HG03521 (cell line): Measurements from ENCODE around the gene DFFA.
"Not testable (repeated sequence)": the region's sequence is repeated elsewhere in the genome, so short reads cannot be mapped to it uniquely, and the experiment has no call there.

Source experiments
- ATAC-seq: cut with Tn5 transposase; IDR thresholded peaks from one replicate; pipeline ENCODE4 v1.9.1; 2021; ENCODE audit warnings: mild to moderate bottlenecking, moderate library complexity; ENCODE audit not compliant: unreplicated experiment

DFFA gene

GRCh38 chr1:10506046-10506676 is 33.8 kb upstream of the DFFA start:
- ATAC-seq: not testable (repeated sequence)

GRCh38 chr1:10504249-10504648 is 31.9 kb upstream of the DFFA start:
- no peak for ATAC-seq

DNA sequence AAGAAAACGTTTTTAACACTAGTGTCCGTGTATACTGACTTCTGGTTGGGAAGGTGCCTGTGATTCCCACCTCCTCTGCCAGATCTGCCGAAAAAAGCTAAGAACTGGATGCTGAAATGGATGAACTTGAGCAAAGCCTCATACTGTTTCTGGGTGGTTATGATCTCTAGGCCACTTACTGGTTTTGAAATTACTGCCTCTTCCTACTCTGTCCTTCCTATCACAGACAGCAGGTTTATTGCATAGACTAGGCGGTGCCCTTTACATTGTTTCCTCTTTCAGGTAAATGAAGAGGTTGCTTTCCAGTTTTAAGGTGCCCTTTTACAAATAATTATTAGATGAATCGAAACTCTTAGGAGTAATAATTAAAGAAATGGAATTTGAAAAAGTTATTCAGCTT is 29.9 kb upstream of the DFFA start:
- ATAC-seq: no peak

DNA sequence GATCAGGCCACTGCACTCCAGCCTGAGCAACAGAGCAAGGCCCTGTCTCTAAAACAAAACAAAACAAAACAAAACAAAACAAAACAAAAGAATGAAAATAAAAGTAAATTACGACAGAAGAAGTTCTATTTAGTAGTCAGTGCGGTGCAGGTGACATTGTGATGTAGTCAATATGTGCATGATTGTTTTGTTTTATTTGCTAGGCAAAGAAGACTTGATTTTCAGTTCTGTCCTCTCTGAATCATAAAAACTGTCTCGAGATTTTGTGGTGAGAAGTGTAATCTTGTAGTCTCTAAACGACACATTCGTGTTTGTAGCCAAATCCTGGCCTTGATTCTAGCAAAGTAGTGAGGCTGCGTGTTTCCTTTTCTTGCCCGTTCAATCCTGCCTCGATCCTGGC is 25.9 kb upstream of the DFFA start:
- no peak for ATAC-seq

GRCh38 chr1:10497109-10497508 is 24.8 kb upstream of the DFFA start:
- ATAC-seq: no peak

DNA sequence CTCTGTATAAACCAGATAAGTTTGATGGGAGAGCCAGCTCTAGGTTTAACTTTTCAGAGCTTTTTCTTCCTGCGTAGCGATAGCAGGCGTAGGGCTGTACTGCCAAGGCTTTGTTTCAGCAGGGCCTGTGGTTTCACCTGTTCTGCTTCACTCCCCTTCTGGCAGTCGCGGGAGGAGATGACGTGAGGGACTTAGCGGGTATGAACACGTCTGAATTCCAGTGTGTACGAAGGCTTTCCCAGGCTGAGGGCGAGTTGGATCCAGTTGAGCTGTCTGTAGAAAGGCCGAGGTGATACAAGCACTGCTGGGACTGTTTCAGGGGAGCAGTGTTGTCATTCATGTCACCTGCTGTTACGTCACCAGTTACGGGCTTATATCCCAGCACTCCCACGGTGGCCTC is 23.6 kb upstream of the DFFA start:
- no peak for ATAC-seq

DNA sequence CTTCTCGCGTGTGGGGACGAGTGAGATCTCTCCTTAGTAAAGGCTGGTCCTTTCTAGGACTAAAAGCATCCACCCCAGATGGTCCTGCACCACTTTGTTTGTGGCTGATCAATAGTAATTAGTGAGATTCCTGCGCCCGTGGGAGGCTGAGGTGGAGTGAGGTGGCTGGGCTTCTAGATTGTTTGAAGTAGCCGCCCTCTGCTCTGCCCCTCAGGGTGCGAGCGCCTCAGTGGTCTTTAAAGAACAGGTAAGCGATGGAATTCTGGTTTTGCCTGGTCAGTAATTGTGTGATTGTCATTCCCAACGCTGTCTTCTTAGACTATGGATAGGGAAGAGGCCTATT is 23.1 kb upstream of the DFFA start:
- no peak for ATAC-seq

DNA sequence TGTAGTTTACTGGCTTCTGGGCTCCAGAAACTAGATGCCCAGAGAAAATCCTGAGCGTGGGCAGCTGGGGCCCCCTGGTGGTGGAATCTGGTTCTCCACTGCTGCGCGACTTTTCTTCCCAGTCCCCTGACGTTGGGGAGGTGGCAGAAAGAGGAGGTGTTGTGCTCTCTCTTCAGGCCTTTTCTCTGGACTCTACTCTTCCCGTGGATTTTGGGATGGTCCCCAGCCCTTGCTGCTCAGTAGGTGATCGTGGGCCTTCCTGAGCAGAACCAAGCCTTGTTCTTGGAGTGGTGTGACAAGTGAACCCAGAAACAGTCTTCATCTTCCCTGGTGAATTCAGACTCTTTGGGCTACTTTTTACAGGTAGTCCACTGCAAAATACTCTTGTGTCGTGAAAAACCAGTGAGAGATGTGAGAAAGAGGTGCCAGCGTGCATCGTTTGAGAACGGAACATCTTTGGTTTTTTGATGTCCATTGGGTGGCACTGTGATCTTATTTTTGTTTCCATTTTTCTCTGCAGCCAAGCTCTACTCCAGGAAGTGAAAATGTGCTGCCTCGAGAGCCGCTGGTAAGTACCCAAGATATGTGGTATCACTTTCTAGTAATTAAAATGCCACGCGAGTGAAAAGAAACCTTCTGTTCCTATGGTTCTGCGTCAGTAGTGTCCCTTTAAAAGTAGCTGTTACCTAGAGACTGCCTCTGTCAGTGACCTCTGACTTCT is 22.6 kb upstream of the DFFA start:
- peak; percentile 59 for ATAC-seq

DNA sequence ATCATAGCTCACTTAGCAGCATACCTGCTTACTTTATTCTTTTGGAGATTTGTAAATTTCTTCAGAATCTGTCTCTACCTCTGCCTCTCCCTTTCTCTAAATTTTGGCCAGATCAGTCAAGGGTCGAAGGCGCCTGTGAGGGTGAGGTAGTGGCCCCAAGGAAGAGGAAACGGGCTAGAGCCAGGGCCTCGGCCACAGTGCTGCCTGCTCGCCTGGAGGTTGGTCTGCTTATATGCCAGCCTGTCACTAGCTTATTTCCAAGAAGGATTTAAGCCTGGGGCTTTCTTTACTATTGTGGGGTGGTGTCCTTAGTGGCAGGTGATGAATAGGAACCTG is 22.1 kb upstream of the DFFA start:
- no peak for ATAC-seq

GRCh38 chr1:10490286-10490970 is 18.1 kb upstream of the DFFA start:
- ATAC-seq: no peak

DNA sequence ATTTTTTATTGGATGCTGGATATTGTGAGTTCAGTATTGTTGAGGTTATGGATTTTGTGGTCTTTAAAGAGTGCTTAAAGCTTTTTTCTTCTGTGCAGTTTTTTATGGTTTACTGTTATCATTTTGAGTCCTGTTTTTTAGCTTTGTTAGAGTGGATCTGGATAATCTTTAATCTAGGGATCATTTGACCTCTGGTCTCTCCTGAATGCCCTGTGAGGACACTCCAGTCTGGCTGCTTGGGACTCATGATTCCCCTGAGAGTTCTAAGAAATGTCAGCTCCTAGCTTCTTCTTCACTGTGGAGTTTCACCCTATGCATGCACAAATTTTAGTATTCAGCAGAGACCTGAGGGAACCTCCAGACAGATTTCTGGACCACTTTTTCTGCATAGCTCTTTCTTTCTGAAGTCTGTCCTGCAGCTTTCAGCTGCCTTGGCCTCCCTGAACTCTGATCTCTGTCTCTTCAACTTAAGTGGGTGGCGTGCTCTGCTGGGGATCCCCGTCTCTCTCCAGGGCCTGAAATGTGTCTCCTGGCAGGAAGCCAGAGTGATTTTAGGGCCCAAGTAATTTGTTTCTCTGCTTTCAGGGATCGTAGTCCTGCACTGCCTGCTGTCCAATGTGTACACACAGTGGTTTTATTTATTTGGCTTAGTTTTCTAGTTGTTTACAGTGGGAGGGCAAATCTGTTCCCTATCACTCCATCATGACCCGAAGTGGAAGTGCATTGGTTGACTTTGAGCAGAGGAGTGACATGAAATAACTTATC is 17.1 kb upstream of the DFFA start:
- no peak for ATAC-seq

- ATAC-seq: no peak
Measured at GRCh38 chr1:10484521-10484920, 12.2 kb upstream of the DFFA start.

DNA sequence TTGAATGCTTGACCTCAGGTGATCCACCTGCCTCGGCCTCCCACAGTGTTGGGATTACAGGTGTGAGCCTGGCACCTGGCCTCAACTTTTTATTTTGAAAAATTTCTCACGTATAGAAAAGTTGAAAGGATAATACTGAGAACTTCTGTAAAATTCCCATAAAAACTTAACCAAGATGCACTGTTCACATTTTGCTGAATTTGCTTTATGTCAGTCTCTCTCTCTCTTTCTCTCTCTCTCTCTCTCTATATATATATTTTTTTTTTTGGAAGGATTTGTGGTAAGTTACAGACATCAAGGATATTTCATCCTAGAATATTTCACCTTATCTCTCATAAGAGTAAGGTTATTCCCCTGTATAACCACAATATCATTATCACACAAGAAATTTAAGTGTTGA is 8.3 kb upstream of the DFFA start:
- ATAC-seq: no peak

GRCh38 chr1:10479296-10479695 is 7.0 kb upstream of the DFFA start:
- no peak for ATAC-seq

DNA sequence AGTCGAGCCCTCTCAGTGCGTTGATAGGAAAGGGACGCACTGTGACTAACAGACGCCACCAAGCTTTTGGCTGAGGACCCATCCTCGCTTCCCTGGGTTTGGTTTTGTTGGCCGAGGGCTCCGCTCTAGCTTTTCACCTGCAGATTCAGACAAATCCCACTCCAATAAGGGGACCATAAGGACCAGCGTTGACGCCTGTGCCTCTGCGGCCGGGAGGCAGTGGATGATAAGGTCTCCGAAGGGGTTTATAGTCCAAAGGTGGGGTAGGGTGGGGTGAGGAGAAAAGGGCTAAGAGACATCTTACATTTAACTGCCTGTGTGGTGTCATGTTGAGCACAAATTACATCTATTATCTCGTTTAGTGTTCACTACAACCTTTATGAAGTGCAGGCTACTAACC is 3.2 kb upstream of the DFFA start:
- no peak for ATAC-seq

GRCh38 chr1:10474613-10475507 is 2.5 kb upstream of the DFFA start, which contains the start of gene PEX14:
PEX14 (plus strand) TSS chr1:10474950; CDS start chr1:10474967, 17 bp downstream.
- peak; percentile 49 for ATAC-seq

DNA sequence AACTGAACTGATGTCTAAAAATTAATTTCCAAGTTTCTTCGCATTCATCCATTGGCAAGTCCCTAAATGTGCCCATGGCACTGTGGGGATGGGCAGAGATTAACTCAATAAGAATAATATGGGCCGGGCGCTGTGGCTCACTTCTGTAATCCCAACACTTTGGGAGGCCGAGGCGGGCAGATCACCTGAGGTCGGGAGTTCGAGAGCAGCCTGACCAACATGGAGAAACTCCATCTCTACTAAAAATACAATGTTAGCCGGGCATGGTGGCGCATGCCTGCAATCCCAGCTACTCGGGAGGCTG is 1.9 kb upstream of the DFFA start:
- not testable (repeated sequence) for ATAC-seq

DNA sequence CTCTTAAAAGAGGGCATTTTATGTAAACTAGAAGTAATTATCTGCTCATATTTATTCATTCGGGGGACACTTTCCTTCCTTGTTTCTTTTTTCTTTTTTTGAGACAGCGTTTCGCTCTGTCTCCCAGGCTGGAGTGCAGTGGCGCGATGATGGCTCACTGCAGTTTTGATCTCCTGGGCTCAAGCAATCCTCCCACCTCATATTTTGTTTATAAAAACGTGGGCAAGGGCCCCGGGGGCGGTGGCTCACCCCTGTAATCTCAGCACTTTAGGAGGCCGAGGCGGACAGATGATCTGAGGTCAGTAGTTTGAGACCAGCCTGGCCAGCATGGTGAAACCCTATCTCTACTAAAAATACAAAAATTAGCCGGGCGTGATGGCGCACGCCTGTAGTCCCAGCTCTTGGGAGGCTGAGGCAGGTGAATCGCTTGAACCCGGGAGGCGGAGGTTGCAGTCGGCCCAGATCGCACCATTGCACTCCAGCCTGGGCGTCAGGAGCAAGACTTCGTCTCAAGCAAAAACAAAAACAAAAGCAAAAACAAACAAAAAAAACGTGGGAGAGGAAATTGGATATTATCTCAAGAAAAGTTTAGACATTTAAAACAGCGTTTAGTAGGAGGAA is 926 bp upstream of the DFFA start:
- no peak for ATAC-seq

DNA sequence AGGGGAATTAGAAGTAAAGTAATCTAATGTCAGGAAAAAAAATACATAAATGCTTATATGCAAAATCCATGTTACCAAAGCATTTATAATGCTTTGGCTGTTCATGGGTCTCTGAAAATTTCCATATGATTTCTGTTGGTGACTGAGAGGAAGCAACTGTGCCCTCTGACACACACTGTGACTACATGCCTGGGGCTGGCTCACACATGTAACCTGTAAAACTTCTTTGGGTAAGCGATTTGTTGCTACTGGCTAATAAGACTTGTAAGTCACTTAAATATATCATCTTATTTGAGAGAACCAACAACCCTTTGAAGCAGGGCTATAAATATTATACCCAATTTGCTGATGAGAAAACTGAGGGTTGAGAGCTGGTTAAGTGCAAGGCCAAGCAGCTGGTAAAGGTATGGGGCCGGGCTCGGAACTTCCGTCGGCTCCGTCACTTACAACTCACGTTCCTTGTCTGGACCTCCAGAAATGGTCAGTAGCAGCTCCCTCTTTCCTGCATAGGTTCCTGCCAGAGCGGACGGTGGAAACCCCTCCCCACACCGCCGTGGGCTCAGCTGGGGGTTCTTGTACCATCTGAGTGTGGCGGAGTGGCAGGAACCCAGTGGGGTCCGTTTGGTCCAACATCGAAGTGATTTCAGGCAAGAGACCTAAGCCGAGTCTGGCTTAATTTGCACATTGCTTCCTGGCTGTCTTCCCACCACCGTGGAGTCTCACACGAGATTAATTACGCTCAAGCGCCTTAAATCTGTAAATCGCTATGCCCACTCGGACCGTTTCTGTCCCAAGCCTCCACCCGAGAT is 714 bp downstream of the DFFA start:
- no peak for ATAC-seq

DNA sequence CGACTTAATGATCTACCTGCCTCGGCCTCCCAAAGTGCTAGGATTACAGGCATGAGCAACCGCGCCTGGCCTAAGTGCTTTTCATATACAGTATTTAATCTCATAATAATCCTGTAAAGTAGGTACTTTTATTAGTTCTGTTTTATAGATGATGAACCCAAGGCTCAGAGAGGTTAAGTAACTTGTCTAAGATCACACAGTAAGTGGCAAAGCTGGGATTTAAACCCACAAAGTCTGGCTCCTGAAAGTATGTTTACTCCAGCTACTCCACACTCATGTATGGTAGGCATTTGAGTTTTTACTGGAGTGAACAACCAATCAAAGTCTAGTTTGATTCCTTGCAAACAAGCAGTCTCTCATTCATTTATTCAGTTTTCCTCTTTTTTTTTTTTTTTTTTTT is 2.3 kb downstream of the DFFA start:
- ATAC-seq: no peak
